Left ventricle myocardium superior (tissue), 1 donor: Measurements from ENCODE around the gene TNFSF4. TPM values are rescaled to one million over a fixed set of nuclear protein-coding genes. Genes with fewer than 3 reads are reported as not detected.
A peak's percentile ranks its signal among the peaks of the same experiment; 100 is the strongest.
"Not testable (repeated sequence)": the region's sequence is repeated elsewhere in the genome, so short reads cannot be mapped to it uniquely, and the experiment has no call there.

Experiments used
- ATAC-seq: fragments of 200-7000 bp; cut with Tn5 transposase; one replicate; pipeline ENCODE4 v1.9.1; 2020; ENCODE audit warnings: mild to moderate bottlenecking, moderate library complexity
- DNase-seq: peaks from one replicate; pipeline ENCODE4 v3.0.0-alpha.2; 2020
- intact Hi-C: fragments of 100-400 bp; cut with micrococcal nuclease; formaldehyde crosslinking; loops from one replicate; pipeline ENCODE4 v1.11.0; 2022
- total RNA-seq: library from RNA; stranded (reverse); fragmentation: NEBNext Ultra II Directional; extraction: Animal tissue kit (Norgen Biotek cat#: 25700); gene quantifications from one replicate; pipeline ENCODE4 v1.2.1, GENCODE V29; 2021
- donor health status: DM: no; HTN: yes; CAD: no; lungs with severe emphysema.

The TNFSF4 gene
- total RNA-seq, 1 donor from 2014 or later, result 0.40 TPM

DNA sequence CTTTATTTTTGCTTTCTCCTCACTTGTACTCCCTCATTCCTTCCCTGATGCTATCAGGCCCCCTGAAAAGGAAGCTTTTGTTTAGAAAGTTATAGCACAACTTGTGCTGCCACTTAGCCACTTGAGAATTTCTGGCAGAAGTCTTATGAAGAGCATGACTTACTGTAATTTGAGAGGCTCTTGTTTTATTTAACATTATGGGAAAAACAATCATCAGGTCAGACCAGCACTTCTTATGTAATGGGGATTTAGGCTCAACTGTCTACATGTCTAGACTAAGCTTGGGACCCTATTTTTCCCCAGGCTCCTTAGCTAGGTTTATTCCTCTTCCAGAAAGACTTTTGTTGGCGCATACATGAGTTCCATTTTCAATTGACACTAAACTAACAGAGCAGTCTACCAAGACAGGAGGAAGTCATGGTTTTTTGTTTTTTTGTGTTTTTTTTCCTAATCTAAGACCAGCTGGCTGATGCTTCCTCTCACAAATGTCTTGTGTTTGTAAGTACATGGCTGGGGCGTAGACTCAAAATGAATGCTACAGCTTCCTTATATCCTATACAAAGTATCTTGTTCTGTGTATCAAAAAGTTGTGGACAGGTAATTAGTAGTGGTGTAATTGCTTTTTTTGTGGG is 31.5 kb downstream of the TNFSF4 start:
- intact Hi-C loops, result no loop called here
- ATAC-seq, result no peak

DNA sequence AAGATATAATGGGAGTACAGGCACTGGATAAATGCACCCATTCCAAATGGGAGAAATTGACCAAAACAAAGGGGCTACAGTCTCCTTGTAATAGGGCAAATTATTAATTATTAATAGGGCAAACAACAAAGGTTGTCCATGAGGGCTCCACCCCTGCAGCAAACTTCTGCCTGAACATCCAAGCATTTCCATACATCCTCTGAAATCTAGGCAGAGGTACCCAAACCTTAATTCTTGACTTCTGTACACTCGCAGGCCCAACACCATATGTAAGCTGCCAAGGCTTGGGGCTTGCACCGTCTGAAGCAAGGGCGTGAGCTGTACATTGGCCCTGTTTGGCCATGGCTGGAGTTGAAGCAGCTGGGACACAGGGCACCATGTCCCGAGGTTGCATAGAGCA is 33.7 kb downstream of the TNFSF4 start:
- DNase-seq (no peak), ATAC-seq (no peak)
- intact Hi-C loops, result no loop called here

More for the DNA sequence above, 31.5 kb downstream of the TNFSF4 start:
- DNase-seq, result no peak

DNA sequence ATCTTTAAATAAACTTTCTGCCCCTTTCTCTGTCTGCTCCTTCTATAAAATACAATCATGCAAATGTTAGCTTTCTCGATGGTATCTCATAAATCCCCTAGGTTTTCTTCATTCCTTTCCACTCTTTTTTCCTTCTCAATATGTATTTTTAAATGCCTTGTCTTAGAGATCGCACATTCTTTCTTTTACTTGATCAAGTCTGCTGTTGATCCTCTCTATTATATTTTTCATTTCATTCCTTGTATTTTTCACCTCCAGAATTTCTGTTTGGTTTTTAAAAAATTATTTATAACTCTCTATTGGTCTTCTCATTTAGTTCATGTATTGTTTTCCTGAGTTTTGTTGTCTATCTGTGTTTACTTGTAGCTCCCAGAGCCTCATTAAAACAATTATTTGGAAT is 36.0 kb downstream of the TNFSF4 start:
- intact Hi-C loops, result no loop called here
- ATAC-seq (no peak), DNase-seq (no peak)

DNA sequence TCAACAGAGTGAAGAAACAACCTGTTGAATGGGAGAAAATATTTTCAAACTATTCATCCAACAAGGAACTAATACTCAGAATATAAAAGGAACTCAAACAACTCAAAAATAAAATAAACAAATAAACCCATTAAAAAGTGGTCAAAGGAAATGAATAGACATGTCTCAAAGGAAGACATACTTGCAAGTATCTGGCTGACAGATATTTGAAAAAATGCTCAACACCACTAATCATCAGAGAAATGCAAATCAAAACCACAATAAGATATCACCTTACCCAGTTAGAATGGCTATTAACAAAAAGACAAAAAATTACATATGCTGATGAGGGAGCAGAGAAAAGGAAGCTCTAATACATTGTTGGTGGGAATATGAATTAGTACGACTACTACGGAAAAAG is 38.2 kb downstream of the TNFSF4 start:
- no peak for ATAC-seq
- intact Hi-C loops, result no loop called here
- DNase-seq, result no peak

DNA sequence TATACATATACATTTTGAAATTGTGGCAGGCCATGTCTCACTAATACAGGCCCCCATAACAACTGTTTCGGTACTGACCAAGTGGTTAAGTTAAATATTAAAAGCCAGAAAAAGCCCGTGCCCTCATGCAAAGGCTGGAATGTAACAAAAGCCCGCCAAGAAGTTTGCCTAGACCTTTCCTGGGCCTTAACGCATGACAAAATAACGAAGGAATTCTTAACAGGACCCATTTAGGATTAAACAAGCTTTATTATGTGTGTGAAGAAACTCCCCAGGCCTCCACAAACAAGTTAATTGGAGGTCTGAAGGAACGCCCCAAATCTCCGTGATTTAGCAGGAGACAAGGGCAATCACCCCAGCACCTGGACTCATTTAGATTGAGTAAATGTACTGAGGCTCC is 42.4 kb downstream of the TNFSF4 start:
- ATAC-seq (no peak), DNase-seq (no peak)
- intact Hi-C loops, result no loop called here

DNA sequence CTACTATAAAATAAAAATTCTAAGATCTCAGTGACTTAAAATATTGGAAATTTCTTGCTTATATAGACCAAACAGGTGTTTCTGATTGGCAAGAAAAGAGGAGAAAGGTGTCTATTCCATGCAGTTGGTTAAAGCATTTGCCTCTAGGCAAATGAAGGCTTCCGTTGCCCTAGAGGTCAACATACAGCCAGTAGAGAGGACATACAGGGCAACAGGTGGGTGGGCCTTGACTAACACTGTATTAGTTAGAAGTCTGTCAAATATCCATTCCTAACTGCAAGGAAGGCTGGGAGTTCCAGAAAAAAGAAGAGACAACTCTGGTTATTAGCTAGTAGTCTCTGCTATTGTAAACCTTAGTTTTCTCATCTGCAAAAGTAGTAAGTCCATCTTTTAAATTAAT is 43.0 kb downstream of the TNFSF4 start:
- ATAC-seq, result no peak
- DNase-seq, result no peak

DNA sequence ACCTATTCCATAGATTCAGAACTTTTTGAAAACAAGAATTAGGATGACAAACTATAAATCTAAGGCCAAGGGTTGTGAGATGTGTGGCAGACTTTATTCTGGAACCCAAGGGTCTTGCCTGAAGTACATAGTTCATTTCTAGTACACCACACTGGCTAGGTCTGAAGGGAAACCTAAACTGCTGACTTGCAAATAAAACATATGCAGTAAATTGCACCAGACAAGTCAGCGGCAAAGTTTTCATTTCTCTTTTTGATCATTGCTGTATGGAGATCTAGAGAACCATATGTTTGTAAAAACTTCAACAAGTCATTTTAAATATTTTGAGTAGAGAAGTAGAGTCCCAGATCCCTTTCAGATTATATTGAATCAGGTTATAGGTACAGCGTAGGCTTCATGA is 43.9 kb downstream of the TNFSF4 start:
- no peak for DNase-seq
- intact Hi-C loops, result no loop called here
- no peak for ATAC-seq

More for the DNA sequence above, 43.0 kb downstream of the TNFSF4 start:
- intact Hi-C loops, result no loop called here

DNA sequence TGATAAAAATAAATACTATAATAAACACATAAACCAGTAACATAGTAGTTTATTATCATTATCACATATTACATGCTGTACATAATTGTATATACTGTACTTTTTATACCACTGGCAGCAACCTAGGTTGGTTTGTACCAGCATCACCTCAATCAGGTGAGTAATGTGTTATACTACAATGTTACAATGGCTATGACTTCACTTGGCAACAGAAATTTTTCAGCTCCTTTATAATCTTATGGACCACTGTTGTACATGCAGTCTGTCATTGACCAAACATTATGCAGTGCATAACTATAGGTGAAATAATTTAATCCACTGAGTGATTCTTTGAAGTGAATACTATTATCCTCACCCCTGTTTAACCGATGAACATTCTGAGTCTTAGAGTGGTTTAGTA is 44.5 kb downstream of the TNFSF4 start:
- DNase-seq (no peak), ATAC-seq (no peak)
- intact Hi-C loops, result no loop called here

DNA sequence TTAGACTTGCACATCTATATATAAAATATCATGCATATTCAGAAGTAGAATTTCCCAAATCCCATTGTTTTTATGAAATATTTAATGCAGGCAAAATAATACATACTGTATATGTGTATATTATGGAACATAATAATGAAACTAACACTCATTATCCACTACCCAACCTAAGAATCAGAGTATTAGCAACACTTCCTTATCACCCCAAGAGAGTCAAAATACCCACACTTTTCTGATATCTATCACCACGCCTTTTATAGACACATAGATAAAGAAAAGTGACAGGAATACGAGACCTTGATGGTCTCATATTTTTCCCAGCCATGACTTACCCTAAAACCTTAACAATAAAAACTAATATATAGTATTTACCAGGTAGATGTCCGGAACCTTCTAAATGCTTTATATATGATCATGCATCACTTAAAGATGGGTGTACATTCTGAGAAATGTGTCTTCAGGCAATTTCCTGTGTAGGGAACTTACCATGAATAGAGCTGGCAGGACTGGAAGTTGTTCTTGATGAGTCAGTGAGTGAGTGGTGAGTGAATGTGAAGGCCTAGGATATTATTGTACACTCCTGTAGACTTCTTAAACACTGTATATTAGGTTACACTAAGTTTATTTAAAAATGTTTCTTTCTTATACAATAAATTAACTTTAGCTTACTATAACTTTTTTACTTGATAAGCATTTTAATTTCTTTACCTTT is 45.5 kb downstream of the TNFSF4 start:
- DNase-seq, result no peak
- intact Hi-C loops, result no loop called here
- no peak for ATAC-seq

DNA sequence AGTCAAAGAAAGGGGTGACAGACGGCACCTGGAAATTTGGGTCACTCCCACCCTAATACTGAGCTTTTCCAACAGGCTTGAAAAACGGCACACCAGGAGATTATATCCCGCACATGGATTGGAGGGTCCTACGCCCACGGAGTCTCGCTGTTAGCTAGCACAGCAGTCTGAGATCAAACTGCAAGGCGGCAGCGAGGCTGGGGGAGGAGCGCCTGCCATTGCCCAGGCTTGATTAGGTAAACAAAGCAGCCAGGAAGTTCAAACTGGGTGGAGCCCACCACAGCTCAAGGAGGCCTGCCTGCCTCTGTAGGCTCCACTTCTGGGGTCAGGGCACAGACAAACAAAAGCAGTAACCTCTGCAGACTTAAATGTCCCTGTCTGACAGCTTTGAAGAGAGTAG is 53.2 kb downstream of the TNFSF4 start:
- ATAC-seq, intact Hi-C loops: not testable (repeated sequence)

DNA sequence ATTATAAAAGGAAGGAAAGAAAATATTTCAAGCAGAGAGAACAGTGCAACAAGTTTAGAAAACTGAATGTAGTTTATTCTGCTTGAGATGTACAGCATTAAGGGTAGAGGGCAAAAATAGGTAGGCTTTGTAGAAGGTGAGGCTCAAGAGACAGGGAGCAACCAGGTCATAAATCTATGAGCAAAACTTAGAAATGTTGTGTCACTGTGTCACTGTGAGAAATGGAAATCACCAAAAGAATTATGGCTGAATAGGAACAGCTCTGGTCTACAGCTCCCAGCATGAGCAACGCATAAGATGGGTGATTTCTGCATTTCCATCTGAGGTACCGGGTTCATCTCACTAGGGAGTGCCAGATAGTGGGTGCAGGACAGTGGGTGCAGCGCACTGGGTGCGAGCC is 53.6 kb downstream of the TNFSF4 start:
- ATAC-seq (no peak), DNase-seq (no peak)
- intact Hi-C loops, result no loop called here

More for the DNA sequence above, 53.2 kb downstream of the TNFSF4 start:
- DNase-seq, result not testable (repeated sequence)

DNA sequence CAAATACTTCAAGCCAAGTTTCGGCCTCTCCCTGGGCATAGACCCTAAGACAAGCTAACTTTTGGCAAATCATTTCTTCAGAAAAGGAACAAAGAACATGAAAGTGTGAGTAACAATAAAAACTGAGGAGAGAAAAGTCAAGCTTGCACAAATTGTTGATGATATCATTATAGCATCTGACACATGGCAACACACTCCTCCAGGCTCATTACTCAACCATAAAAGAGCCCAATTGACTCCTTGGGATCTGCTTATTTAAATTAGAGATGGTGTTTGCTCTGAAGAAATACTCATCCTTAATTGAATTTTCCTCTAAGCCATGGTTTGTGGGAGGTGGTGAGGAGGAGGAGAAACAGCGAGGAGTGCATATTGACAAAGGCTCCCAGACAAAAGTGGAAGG is 54.5 kb downstream of the TNFSF4 start:
- intact Hi-C loops, result no loop called here
- no peak for DNase-seq
- ATAC-seq, result no peak

DNA sequence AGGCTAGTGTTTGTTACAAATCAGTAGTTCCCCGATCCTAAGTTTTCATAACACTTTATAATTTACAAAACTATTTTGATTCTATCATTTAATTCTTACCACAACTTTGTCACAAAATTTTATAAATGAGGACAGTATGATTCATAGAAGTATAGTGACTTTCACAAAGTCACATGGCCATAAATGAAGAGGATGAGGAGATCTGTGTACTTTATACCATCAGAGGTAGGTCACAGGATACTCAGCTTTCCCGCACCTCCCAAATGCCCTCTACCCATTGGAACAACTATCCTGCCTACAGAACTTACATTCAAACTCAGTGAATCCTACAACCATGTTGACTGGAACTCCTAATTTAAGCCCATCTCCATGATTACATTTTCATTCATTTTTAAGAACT is 56.3 kb downstream of the TNFSF4 start:
- intact Hi-C loops, result no loop called here
- no peak for DNase-seq
- no peak for ATAC-seq

DNA sequence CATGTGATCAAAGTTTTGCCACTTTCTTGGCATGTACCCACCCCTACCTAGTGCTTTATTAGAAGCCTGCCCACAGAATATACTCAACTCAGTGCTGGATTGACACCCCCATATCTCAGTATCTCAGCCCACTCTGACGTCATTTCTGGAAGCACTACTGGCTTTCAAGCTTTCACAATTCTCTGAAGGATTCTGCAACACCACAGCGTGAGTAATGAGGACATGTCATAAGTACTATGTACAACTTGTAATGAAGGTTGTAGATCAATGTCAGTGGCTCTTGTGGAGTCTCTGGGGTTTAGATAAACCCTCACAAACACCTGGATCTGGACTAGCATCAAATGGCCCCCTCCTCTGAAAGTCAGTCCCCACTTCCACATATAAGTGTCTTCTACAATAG is 57.2 kb downstream of the TNFSF4 start:
- DNase-seq, result no peak
- intact Hi-C loops, result no loop called here
- ATAC-seq, result peak; percentile 61

DNA sequence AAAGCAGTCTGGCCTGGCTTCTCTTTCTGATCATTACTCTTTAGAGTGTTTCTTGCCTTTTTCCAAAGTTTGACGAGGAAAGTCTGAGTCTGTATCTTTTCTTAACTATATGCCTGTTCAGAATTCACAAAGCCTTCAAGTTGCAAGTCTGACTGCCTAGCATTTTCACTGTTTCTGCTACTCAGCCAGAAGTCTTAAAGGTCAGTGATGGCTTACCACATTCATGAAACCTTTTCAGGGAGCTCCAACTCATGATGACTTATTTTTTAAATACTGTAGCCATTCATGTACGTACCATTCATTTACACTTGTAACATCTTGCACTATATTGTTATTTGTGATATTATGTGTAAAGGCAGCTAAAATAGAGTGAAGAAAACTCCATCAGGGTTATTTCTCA is 58.2 kb downstream of the TNFSF4 start:
- no peak for DNase-seq
- ATAC-seq, result no peak
- intact Hi-C loops, result no loop called here

DNA sequence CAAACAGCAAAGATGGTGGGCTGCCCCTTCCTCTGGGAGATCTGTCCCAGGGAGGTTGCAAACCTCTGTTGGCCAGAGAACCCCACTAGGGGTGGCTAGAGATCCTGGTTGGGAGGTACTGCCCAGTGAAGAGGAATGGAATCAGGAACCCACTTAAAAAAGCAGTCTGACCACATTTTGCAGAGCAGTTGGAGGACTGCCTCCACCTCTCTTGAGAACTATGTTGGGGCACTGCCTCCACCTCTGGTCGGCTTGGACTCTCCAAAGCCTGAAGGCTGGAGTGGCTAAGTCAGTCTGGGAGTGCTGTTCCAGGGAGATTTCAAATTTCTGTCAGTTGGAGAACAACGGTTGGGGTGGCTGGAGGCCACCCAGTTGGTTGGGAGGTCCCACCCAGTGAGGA is 58.6 kb downstream of the TNFSF4 start:
- intact Hi-C loops, result no loop called here
- ATAC-seq (no peak), DNase-seq (no peak)

DNA sequence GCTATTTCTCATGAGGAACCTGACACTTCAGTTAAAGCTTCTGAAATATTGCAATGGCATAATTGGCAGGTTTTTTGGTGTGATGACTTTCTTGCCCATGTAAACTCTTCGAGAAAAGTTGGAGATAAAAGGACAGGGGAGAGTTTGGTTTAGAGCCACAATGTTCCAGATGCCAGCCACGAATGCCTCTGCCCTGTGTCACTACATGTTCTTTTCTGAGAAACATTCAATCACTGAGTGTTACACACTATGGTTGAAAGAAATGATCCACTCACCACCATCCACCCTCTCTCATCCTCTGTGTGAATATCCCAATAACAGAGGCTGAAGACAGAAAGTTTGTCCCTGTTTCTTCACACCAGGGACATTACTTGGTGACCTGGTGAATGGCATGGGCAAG is 66.4 kb downstream of the TNFSF4 start:
- no peak for ATAC-seq
- intact Hi-C loops, result no loop called here
- DNase-seq, result no peak

DNA sequence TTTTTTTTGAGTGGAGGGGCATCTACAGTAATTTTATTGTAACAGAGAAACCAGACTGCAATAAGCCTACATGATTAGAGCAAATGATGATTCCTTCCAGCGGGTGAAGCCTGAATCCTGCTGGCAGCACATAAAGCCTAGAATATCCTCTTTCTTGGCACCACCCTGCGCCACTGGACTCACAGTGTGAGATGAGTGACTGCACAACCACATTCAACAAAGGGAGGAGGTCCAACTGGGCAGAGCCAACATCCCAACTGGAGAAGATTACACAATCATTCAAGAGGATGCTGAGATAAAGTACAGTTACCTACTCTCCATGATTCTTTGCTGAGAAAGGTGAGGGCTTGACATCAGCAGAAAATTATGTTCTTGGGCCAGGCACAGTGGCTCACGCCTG is 67.4 kb downstream of the TNFSF4 start:
- ATAC-seq (no peak), DNase-seq (no peak)
- intact Hi-C loops, result no loop called here

DNA sequence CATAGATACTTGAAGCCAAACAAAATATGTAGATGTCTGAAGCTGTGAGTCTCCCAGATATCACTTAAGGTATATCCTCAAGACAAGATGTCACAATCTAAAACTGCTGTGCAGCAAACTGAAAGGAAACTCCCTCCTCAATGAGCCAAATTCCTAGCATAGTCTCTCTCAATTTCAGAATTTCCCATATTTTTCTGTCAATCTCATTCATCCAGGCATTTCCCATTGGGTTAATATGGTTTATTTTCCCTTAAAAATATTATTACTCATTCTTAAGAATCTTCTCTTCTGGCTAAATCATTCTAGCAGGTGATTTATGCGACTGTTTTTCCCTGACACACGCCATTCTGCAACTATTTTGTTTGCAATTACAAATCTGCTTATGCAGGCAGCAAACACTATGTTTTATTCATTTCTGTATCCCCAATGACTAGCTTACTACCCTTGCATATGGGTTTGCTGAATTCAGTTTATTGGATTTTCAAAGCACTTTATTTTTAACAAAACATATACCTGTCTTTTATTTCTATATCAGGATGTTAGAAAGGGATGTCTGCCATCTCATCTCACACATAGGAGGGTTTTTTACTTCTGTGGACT is 69.9 kb downstream of the TNFSF4 start:
- DNase-seq (no peak), ATAC-seq (no peak)
- intact Hi-C loops, result no loop called here

DNA sequence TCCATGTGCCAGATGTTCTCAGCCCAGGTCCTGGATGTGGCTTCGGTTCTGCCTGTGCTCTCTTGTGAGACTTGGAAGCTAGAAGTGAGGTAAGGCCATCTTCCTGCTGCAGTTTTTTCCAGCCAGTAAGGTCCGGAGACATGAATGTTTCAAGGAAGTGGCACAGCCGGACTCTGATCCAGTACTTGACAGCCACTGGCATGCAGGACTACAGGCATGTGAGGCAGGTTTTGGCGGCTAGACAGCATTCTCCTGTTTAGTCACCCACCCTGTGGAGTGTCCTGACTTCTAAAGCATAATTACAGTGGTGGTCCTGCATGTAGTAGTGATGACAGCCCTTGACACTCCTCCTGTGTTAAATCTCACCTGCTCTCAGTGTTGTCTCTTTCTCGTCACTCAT is 72.3 kb downstream of the TNFSF4 start:
- no peak for ATAC-seq
- intact Hi-C loops, result no loop called here
- DNase-seq, result no peak

DNA sequence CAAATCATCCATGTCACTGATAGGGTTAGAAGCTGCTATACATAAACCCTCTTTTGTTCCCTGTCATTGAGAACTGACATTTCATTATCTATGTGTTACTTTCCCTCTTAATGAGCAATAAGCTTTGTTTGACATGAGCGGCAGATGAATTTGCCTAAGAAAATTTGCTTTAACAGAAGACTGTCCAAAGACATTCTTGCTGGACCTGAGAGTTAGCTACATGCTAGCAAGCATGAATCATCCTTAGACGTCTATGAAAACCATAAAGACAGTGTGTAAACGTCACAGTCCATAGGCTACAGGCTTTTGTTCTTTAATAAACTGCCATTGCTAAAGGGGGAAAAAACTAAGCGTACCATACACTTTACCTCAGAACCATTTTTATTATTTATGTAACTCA is 73.1 kb downstream of the TNFSF4 start:
- intact Hi-C loops, result no loop called here
- DNase-seq (no peak), ATAC-seq (no peak)
